Upper lobe of left lung (tissue), 4 donors: Measurements from ENCODE around the gene HEPN1.

Source experiments
- CTCF ChIP-seq, 6 experiments: fragments of 450-650 bp in 4 of 6; fragments of 200-600 bp in 2 of 6; sonication (generic) in 2 of 6; IDR thresholded peaks; one replicate each; pipeline ENCODE4 v1.5.1; 2016 to 2019; ENCODE audit warnings: antibody characterized with exemption in 6 of 6
- POLR2A ChIP-seq, 4 donors: fragments of 450-650 bp; IDR thresholded peaks; one replicate each; pipeline ENCODE4 v1.5.1; 2016 to 2017; ENCODE audit warnings: antibody characterized with exemption in 4 of 4, mild to moderate bottlenecking in 2 of 4

- TF ChIP-seq POLR2A (IDR thresholded peaks at IDR 0.05), result no peak
- no peak for TF ChIP-seq CTCF (IDR thresholded peaks at IDR 0.05)
These were observed 16.4 kb upstream of the HEPN1 start for GRCh38 chr11:124902616-124903015.
